Pericardium fibroblast (primary cell): Measurements from ENCODE around the gene PHKG2. TPM values are rescaled to one million over a fixed set of nuclear protein-coding genes. Genes with fewer than 3 reads are reported as not detected.

Source experiments
- total RNA-seq: library from RNA; depleted of rRNA; stranded (reverse); fragments of >200 nt; gene quantifications from 2 replicates; pipeline ENCODE4 v1.2.3, GENCODE V29; 2015

Gene PHKG2, protein sequence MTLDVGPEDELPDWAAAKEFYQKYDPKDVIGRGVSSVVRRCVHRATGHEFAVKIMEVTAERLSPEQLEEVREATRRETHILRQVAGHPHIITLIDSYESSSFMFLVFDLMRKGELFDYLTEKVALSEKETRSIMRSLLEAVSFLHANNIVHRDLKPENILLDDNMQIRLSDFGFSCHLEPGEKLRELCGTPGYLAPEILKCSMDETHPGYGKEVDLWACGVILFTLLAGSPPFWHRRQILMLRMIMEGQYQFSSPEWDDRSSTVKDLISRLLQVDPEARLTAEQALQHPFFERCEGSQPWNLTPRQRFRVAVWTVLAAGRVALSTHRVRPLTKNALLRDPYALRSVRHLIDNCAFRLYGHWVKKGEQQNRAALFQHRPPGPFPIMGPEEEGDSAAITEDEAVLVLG
- 17.5 and 24.9 TPM in 2 replicates for total RNA-seq

GRCh38 chr16:30747799-30748633 lies at the start of gene PHKG2:
TSS of gene PHKG2 (plus strand) at chr16:30748425. CDS start at chr16:30748821, 396 bp downstream.

DNA sequence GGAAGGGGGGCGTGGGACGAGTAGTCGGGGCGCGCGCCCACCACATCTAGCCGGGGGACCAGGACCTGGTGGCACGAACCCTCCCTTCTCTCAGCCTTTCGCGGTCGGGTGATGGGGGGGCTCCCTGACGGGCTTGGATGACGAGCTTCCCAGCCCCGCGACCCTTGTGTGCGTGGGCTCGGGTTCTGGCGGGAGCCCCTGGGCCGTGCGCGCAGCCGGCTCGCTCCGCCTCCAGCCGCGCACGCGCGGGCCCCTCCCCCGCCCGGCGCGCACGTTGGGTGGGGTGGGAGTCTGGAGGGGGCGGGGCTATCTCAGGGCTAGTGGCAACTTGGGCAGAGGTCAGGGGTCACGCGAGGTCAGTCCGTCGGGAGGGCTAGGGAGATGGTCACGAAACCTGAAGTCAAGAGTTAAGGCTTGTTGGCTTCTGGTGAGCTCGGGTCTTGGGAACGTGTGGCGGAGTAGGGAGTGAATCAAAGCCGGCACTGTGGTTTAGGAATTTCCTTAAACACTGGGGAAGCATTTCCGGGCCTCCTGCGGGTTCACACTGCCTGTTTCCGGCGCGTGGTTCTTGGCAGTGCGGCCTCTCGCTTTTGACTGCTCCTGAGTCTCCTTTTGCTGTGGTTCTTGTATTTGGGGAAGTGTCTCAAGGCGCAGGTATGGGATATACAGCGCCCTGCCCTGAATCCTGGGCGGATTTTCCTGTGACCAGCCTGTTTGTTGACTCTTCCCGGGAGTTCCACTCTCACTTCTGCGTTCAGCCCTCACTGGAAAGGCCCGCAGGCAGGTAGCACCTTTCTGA lies 49.2 kb upstream of the PHKG2 start, which contains the start of gene SRCAP:
TSS of gene SRCAP (plus strand) at position 356 of the 799 bp plus-strand sequence. CDS start 1,654 bp downstream, outside the sequence.

DNA sequence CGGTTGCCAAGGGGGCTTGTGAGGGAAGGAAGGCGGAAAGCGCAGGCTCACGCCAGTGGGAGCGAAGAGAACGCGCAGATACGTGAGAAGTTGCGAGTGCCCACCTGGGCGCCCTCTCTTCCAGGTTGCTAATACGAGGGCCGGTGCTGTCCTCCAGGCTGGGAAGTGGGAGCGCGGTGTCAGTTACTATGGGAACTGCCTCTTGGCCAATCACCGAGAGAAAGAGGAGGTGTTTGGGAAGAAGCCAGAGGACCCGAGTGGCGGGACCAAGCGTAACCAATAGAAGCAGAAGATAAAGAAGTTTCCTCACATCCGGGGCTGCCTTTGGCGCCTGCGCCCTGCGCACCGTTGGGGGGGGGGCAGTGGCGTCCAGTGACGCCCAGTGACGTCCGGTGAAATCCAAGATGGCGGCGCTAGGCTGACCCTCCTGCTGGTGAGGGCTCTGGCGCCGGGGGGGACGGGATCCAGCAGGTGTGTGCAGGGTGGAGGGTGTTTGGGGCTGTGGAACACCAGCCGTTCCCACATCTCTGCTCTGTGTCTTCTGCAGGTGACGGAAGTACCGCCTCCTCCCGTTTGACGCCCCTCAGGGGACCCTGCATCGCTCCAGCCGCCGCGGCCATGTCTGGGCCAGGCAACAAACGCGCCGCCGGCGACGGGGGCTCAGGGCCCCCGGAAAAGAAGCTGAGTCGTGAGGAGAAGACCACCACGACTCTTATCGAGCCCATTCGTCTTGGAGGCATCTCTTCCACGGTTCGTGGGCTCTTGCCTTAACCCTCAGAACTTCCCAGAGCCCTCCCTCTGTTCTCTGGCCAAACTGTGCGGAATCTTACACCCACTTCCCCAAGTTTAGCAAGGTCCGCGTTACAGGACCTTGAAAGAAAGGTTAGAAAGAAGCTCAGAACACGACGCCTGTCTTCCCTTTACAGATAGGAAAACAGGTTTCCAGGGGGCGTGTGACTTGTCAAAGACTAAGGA lies 14.0 kb downstream of the PHKG2 start, which contains the start of the genes CFAP119 and RNF40:
TSS of gene CFAP119 (minus strand) at position 135 of the 975 bp plus-strand sequence. CDS start 314 bp downstream, outside the sequence.
TSS of gene RNF40 (plus strand) at position 395 of the 975 bp plus-strand sequence. CDS start at position 619, 224 bp downstream.

DNA sequence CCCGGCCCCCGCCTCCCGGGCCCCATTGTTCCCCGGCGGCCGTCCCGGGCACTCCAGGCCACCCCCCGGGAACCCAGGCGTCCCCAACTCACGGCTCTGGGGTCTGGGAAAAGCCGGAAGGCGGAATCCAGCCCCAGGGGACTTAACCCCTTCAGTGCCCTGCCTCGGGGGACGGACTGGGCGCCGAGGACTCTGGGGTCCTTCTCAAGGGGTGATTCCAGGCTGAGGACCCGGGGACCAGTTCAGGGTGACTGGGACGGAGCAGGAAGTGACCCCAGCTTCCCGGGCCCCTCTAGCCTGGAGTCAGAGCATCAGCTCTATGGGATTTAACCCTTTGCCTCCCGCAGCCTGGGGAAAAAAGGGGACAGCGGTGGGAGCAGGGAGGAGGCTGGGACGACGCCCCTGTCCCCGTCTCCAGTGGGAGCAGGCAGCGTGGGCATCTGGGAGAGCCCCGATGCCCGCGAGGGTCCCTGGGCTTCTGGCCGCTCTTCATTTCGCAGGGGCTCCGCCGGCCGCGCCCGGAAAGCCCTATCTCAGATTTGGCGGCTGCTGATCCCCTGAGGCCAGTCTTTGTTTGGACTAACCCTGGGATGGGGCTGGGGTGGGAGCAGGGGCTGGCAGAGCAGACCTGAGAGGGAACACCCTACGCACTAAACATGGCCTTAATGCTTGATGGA lies 38.8 kb downstream of the PHKG2 start, which contains the start of gene ZNF629:
TSS of gene ZNF629 (minus strand) at position 270 of the 677 bp plus-strand sequence. CDS start 2,723 bp downstream, outside the sequence.

Other genes with a start within 250 kb of the PHKG2 start
- gene ZNF768, start 221.9 kb upstream of the PHKG2 start, total RNA-seq = 30.6 and 33.6 TPM in 2 replicates
- 9.9 and 11.9 TPM in 2 replicates for gene ZNF747, start 213.6 kb upstream of the PHKG2 start, total RNA-seq
- gene ZNF764, start 190.1 kb upstream of the PHKG2 start, total RNA-seq = 9.0 and 9.4 TPM in 2 replicates
- 9.9 and 11.5 TPM in 2 replicates for gene ZNF688, start 176.7 kb upstream of the PHKG2 start, total RNA-seq
- gene ZNF785, start 162.7 kb upstream of the PHKG2 start, total RNA-seq = 4.8 and 6.6 TPM in 2 replicates
- gene ZNF689, start 138.0 kb upstream of the PHKG2 start, total RNA-seq = 5.6 and 7.4 TPM in 2 replicates
- 9.7 and 12.0 TPM in 2 replicates for gene PRR14, start 97.5 kb upstream of the PHKG2 start, total RNA-seq
- 19.7 and 25.6 TPM in 2 replicates for gene FBRS, start 90.0 kb upstream of the PHKG2 start, total RNA-seq
- 8.6 and 14.6 TPM in 2 replicates for gene SRCAP, start 49.3 kb upstream of the PHKG2 start, total RNA-seq
- 0.60 and 5.8 TPM in 2 replicates for gene CFAP119, start 13.6 kb downstream of the PHKG2 start, total RNA-seq
- 44.8 and 54.7 TPM in 2 replicates for gene RNF40, start 13.9 kb downstream of the PHKG2 start, total RNA-seq
- 13.4 and 15.9 TPM in 2 replicates for gene ZNF629, start 38.8 kb downstream of the PHKG2 start, total RNA-seq
- gene BCL7C, start 145.7 kb downstream of the PHKG2 start, total RNA-seq = 65.5 and 67.8 TPM in 2 replicates
- gene CTF1, start 148.2 kb downstream of the PHKG2 start, total RNA-seq = 2.9 and 5.2 TPM in 2 replicates
- 14.0 and 16.7 TPM in 2 replicates for gene FBXL19, start 175.1 kb downstream of the PHKG2 start, total RNA-seq
- 85.8 and 98.9 TPM in 2 replicates for gene ORAI3, start 200.6 kb downstream of the PHKG2 start, total RNA-seq
- 3.3 and 4.0 TPM in 2 replicates for gene SETD1A, start 209.3 kb downstream of the PHKG2 start, total RNA-seq
- 11.6 and 14.7 TPM in 2 replicates for gene HSD3B7, start 236.8 kb downstream of the PHKG2 start, total RNA-seq